SU-DHL-6 (cell line): ENCODE data around the gene CDSN.
"Not testable (repeated sequence)": the region's sequence is repeated elsewhere in the genome, so short reads cannot be mapped to it uniquely, and the experiment has no call there.

Experiments
- H2AFZ ChIP-seq: fragments of 200-600 bp; sonication (generic); 2 replicates; pipeline ENCODE4 v1.6.1; 2014; ENCODE audit warnings: low read depth, mild to moderate bottlenecking, moderate library complexity, mixed read lengths, antibody characterized with exemption, low read length; ENCODE audit not compliant: severe bottlenecking
- H3F3A ChIP-seq: fragments of 200-600 bp; shearing (Covaris generic); 2 replicates; pipeline ENCODE4 v1.6.0; 2016; ENCODE audit warnings: antibody characterized with exemption, mild to moderate bottlenecking; ENCODE audit not compliant: insufficient read depth
- H3K27ac ChIP-seq: fragments of 200-600 bp; sonication (generic); 2 replicates; pipeline ENCODE4 v1.5.1; 2016; ENCODE audit warnings: low read depth, mild to moderate bottlenecking, low read length, moderate library complexity, mixed read lengths
- H3K27me3 ChIP-seq: fragments of 200-600 bp; sonication (generic), shearing (Covaris generic); 2 replicates; pipeline ENCODE4 v1.6.0; 2014; ENCODE audit warnings: mild to moderate bottlenecking, low read length
- H3K36me3 ChIP-seq: fragments of 200-600 bp; sonication (generic); 2 replicates; pipeline ENCODE4 v1.6.1; 2014; ENCODE audit warnings: mild to moderate bottlenecking, low read length, mixed read lengths
- H3K4me2 ChIP-seq: fragments of 300-600, 200-600 bp; shearing (Covaris generic), sonication (generic); 2 replicates; pipeline ENCODE4 v1.6.0; 2014; ENCODE audit warnings: low read length, low read depth, mild to moderate bottlenecking; ENCODE audit not compliant: poor library complexity, severe bottlenecking
- H3K4me3 ChIP-seq: fragments of 200-600 bp; sonication (generic); 2 replicates; pipeline ENCODE4 v1.5.1; 2014; ENCODE audit warnings: antibody characterized with exemption, low read length, mild to moderate bottlenecking, mixed read lengths; ENCODE audit not compliant: insufficient read depth, poor library complexity, severe bottlenecking
- H3K79me2 ChIP-seq: fragments of 200-600 bp; sonication (generic); 2 replicates; pipeline ENCODE4 v1.6.1; 2014; ENCODE audit warnings: mild to moderate bottlenecking, low read length, moderate library complexity; ENCODE audit not compliant: insufficient read depth
- H3K9ac ChIP-seq: fragments of 200-600 bp; sonication (generic); 2 replicates; pipeline ENCODE4 v1.7.0; 2014; ENCODE audit warnings: mild to moderate bottlenecking, low read length
- H3K9me2 ChIP-seq: fragments of 200-600 bp; sonication (generic); replicated peaks from 2 replicates; pipeline ENCODE4 v1.6.1; 2014; ENCODE audit warnings: low read length; ENCODE audit not compliant: insufficient read depth
- H3K9me3 ChIP-seq: fragments of 200-600 bp; sonication (generic); 2 replicates; pipeline ENCODE4 v1.6.1; 2014; ENCODE audit warnings: low read length, mixed read lengths; ENCODE audit not compliant: insufficient read depth
- H4K20me1 ChIP-seq: fragments of 200-600 bp; sonication (generic); 2 replicates; pipeline ENCODE4 v1.6.1; 2014; ENCODE audit warnings: low read depth, mild to moderate bottlenecking, antibody characterized with exemption, low read length, moderate library complexity, mixed read lengths
- EZH2phosphoT487 ChIP-seq: fragments of 200-600 bp; sonication (generic), shearing (Covaris generic); conservative IDR thresholded peaks from 2 replicates; pipeline ENCODE4 v1.6.1; 2018; ENCODE audit warnings: mild to moderate bottlenecking, antibody characterized with exemption, low read length, moderate library complexity, mixed read lengths
- TF ChIP-seq, protein P1 (sequence below): fragments of 200-600 bp; sonication (generic); IDR thresholded peaks from one replicate; pipeline ENCODE4 v1.5.1; 2017; ENCODE audit warnings: antibody characterized with exemption, mild to moderate bottlenecking, low read length, moderate library complexity; ENCODE audit not compliant: insufficient read depth, poor library complexity, severe bottlenecking

CDSN gene

DNA sequence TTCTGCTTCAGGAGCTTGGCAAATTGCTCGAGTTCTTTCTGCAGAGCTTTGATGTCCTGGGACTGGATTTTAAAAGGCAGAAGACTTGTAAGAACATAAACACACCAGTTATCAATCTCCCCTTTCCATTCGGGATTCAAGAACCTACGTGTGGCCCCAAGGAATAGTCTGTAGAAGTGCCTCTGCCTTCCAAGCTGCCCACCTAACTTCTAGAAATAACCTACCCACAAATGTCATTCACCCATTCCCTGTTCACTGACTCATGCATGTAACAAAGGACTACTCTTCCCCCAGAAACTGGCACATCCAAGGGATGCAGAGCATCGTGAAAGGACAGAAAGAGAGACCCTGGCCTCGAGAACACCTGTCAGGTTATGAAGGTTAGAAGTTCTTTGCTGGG is 45.7 kb upstream of the CDSN start:
- Histone ChIP-seq H3K9ac (no peak overlapping the region), H3K36me3 (0 out of 2 replicates have a peak, but pooled peaks cover 9% of the 10 kb centered on the region), H3K9me3 (no peaks in the 10 kb centered on the region), H3K4me2 (no peak overlapping the region), H2AFZ (no peak overlapping the region), H3K9me2 (no peaks in the 10 kb centered on the region), H3K27me3 (no peaks in the 10 kb centered on the region), H3K27ac (no peak overlapping the region), H4K20me1 (no peaks in the 10 kb centered on the region), H3K4me3 (no peak overlapping the region), H3F3A (0 out of 2 replicates have a peak, but pooled peaks cover 5% of the 10 kb centered on the region), H3K79me2 (no peaks in the 10 kb centered on the region; the same call in 1 of the 2 replicates)
- TF ChIP-seq, protein P1, sequence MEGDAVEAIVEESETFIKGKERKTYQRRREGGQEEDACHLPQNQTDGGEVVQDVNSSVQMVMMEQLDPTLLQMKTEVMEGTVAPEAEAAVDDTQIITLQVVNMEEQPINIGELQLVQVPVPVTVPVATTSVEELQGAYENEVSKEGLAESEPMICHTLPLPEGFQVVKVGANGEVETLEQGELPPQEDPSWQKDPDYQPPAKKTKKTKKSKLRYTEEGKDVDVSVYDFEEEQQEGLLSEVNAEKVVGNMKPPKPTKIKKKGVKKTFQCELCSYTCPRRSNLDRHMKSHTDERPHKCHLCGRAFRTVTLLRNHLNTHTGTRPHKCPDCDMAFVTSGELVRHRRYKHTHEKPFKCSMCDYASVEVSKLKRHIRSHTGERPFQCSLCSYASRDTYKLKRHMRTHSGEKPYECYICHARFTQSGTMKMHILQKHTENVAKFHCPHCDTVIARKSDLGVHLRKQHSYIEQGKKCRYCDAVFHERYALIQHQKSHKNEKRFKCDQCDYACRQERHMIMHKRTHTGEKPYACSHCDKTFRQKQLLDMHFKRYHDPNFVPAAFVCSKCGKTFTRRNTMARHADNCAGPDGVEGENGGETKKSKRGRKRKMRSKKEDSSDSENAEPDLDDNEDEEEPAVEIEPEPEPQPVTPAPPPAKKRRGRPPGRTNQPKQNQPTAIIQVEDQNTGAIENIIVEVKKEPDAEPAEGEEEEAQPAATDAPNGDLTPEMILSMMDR = no peak
- TF ChIP-seq EZH2phosphoT487 = no peak

DNA sequence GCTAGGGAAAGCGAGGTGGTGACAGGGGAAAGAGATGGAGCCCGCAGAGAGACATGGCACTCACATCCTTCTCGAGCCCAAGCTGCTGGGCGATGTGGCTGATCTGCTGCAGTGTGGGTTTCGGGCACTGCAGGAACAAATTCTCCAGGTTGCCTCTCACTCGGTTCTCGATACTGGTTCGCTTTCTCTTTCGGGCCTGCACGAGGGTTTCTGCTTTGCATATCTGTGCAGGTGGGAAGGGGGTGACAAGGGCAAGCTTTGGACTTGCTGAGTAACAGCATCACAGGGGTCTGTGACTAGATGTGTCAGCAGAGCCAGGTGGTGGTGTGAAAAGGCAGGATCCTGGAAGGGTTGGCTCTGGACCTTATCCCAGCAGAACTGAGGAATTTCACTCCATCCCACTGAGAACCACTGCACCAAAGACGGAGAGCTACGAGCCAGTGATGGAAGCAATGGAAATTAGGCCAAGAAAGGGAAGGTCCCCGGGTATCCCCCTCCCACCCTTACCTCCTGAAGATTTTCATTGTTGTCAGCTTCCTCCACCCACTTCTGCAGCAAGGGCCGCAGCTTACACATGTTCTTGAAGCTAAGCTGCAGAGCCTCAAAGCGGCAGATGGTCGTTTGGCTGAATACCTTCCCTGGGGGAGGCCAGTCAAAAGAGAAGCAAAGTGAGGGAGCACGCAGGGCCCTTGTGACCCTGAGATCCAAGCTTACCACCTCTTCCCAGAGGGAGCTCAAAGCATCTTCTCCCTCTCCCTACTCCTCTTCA is 45.0 kb upstream of the CDSN start:
- not testable (repeated sequence) for H3F3A ChIP-seq, H2AFZ ChIP-seq, H3K9me3 ChIP-seq, H3K27ac ChIP-seq, H3K27me3 ChIP-seq, H3K9me2 ChIP-seq, H3K79me2 ChIP-seq, H3K4me3 ChIP-seq, H3K4me2 ChIP-seq, H3K36me3 ChIP-seq, H3K9ac ChIP-seq, H4K20me1 ChIP-seq

DNA sequence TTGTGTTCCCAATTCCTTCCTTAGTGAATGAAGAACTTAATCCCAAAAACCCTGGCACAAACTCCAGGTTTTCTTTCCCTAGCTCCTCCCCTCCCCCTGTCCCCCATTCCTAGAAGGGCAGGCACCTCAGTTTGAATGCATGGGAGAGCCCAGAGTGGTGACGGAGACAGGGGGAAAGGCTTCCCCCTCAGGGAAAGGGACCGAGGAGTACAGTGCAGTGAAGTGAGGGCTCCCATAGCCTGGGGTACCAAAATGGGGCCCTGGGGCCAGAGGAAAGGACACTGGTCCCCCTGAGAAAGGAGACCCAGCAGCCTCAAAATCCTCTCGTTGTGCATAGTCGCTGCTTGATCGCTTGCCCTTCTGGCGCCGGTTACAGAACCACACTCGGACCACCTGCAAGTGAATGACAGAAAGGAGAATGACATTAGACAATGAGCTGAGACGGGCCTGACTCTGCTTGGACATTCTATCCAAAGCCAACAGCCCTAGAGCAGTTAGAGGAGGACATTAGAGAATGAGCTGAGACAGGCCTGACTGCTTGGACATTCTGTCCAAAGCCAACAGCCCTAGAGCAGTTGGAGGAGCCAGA is 44.3 kb upstream of the CDSN start:
- not testable (repeated sequence) for H3K4me2 ChIP-seq, H3F3A ChIP-seq, H3K4me3 ChIP-seq, H3K79me2 ChIP-seq, H2AFZ ChIP-seq, H3K9me3 ChIP-seq, H3K27ac ChIP-seq, H4K20me1 ChIP-seq, H3K27me3 ChIP-seq, H3K36me3 ChIP-seq, H3K9me2 ChIP-seq, H3K9ac ChIP-seq

DNA sequence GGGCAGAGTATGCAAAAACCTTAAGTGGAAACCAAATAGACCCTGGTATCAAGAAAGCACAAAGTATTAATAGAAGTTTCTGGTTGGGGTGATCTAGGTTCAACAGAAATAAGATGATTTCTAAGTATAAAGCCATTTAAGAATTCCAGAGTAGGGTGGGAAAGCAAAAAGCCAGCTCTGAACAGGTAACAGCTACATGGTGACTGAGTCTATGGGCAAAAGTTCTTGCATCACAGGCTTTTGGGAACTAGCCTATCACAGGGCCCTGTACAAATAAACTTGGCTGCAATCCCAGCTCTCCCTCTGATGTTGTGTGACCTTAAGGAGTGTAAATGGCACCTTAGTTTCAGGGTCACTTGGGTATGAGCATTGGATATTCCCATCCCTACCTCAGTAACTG is 43.7 kb upstream of the CDSN start:
- Histone ChIP-seq H4K20me1 (peaks cover 3% of the 10 kb centered on the region; the same call in 1 of the 2 replicates), H3K9me3 (no peaks in the 10 kb centered on the region), H3K9me2 (no peaks in the 10 kb centered on the region), H3K79me2 (peaks cover 14% of the 10 kb centered on the region), H3K27ac (no peak overlapping the region), H3K4me2 (no peak overlapping the region), H3K36me3 (peaks cover 9% of the 10 kb centered on the region; the same call in 1 of the 2 replicates), H3K4me3 (no peak overlapping the region), H3K27me3 (no peaks in the 10 kb centered on the region), H3K9ac (no peak overlapping the region), H2AFZ (no peak overlapping the region), H3F3A (0 out of 2 replicates have a peak, but pooled peaks cover 5% of the 10 kb centered on the region)
- no peak for TF ChIP-seq EZH2phosphoT487
- TF ChIP-seq, protein P1 = no peak
